Measurements from ENCODE around the gene HES3.

HES3 gene, protein sequence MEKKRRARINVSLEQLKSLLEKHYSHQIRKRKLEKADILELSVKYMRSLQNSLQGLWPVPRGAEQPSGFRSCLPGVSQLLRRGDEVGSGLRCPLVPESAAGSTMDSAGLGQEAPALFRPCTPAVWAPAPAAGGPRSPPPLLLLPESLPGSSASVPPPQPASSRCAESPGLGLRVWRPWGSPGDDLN

DNA sequence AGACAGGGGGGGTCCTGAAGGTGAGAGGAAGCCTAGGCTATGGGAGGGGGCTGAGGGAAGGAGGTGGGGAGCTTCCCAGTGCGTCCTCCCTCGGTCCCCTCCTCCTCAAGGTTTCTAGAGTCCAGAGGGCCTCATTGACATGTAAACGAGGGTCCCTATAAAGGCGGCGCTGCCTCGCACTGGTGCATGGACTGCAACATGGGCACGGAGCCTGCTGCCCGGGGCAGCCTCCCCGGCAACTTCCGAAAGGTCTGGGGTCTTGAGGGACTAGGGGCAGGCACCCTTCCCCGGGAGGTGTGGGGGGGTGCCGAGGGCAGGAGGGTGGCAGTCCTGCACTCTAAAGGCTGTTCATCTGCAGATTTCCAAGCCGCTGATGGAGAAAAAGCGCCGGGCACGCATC is at the start of gene HES3:
HES3 (plus strand) TSS at position 187 of the 400 bp plus-strand sequence; CDS start at position 374, 187 bp downstream.
- in situ Hi-C loops (cut with MboI; ENCODE audit: low sequenced_read_pairs) = loop anchor here (10.0 kb wide), 1 partner anchor 161 kb away; no protein-coding TSS in a partner anchor

DNA sequence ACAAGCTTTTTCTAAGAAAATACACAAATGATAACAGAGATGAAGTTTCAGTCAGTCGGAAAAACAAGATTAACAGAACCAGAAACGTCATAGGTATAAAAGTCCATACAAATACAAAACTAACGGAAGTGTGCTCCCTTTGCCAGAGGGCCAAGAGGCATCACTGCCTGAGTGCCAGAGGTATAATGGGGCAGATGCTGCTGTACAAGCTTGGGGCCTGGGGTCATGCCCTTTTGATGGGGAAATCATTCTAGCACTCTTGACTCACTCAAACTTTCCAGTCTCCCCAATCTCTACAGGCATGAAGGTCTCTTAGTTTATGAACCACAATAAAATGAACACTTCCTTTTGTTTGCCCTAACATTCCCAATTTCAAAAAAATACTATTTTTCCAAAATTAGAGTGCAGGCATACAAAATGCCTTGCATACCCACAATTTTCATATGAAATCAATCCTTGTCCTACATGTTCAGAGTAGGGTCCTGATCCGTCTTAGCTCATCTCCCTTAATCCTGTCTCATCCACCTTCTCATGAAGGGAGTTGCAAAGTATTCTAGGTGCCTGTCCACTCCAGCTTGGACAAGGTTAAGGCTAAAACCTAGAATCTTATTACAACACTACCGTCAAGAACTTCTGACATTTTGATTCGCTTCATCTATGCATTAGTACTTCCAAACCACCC is 46.1 kb upstream of the HES3 start:
- in situ Hi-C loops (cut with MboI; ENCODE audit: low sequenced_read_pairs) = no loop called here

DNA sequence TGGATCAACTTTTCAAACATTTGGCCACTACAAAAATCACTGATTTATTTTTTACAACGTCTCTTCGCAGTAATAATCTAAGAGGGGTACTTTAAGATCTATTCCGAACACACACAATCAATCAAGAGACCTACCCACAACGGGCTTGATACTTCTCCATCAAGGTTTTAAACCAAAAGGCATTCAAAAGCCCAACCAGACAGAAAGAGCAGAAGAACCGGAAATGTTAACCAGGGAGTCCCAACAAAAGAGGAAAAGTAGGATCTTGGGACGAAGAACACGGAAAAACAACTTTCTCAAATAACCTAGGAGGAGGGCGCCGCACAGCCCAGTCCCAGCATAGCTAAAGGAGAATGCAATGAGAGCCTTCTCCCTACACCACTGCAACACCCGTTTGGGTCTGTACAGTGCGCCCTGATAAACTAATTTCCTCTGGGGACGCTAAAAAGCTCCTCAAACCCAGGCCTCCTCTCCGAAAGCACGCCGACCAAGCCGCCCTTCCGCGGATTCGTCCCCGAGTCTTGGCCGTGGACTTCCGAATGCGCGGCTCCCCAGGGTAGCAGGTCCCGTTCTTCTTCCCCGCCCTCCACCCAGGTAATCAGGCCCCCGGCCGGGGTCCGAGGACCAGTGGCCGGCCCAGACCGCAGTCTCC is 45.2 kb upstream of the HES3 start:
- in situ Hi-C loops (cut with MboI; ENCODE audit: low sequenced_read_pairs) = no loop called here

DNA sequence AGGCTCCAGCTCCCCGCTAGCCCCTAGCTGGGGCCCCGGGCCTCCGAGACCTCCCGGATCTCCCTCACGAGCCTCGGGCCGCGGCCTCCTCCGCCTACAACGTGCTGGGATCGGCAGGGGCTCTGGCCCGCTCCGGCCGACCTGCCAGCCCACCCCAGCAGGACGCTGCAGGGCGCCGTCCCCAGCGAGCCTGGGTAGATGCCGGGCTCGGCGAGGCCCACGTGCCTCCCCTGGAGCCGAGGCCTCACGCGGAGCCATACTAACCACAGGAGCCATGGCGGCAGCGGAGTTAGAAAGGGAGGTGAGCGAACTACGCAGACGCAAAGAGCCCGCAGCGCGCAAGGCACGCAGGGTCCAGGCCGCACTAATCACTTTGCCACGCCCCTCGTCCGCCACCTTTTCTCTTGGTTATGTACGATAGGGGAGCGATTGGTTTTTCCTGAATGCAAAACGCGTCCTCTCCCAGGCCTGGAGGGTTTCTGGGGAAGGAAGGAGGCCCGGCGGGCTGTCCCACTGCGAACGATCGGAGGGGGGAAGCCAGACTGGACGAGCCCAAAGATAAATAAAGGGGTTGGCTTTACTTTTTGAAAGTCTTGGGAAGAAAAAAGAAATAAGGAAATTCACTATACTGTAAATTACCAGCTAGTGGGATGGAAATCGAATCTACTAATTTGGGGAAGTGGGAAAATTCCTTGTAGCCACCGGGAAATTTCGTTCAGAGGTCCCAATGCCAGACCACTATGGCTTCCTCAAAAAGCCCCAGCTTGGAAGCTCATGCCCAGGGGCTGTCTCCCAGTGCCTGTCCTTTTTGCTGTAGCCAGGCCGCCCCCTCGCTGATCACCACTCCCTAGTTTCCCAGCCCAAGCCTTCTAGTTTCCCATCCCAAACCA is 44.4 kb upstream of the HES3 start, which contains the start of gene RPL22:
RPL22 (minus strand) TSS at position 298 of the 890 bp plus-strand sequence; CDS start at position 276, 22 bp downstream.
- in situ Hi-C loops (cut with MboI; ENCODE audit: low sequenced_read_pairs) = no loop called here

DNA sequence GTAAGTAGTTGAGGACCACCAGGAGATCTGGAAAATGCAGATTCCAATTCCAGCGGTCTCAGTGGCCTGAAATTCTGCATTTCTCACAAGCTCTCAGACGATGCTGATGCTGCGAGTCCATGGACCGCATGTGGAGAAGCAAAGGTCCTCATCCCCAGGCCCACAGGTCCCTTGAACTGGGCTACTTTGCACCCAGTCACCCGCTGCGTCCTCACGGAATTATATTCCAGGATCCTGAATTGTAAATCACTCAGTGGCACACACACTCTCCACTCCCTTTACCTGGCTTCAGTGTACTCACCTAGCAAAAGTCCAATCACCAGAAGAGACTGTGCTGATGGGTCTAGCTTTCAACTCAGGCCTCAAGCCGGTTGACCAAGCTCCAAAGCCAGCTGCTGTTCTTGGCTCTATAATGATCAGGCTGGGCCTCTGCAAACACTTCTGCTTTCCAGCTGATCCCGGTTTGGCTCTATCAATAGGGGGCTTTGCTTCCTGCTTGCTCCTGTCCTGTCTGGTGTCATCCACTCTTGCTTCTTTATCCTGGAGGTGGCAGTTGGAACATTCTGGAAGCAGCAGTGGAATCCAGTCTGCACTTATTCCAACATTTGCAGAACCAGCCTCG is 43.7 kb upstream of the HES3 start:
- in situ Hi-C loops (cut with MboI; ENCODE audit: low sequenced_read_pairs) = no loop called here

DNA sequence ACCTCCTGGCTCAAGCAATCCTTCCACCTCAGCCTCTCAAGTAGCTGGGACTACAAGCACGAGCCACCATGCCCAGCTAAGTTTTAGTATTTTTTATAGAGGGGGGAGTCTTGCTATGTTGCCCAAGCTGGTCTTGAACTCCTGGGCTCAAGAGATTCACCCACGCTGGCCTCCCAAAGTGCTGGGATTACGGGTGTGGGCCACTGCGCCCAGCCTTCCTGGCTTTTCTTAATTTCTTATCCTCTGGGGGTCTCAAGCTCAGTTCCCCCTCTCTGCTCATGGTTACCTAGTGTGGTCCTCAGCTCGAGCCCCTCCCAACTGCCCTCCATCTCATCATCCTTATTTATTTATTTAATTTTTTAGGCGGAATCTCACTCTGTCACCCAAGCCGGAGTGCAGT is 41.7 kb upstream of the HES3 start:
- in situ Hi-C loops (cut with MboI; ENCODE audit: low sequenced_read_pairs) = no loop called here

DNA sequence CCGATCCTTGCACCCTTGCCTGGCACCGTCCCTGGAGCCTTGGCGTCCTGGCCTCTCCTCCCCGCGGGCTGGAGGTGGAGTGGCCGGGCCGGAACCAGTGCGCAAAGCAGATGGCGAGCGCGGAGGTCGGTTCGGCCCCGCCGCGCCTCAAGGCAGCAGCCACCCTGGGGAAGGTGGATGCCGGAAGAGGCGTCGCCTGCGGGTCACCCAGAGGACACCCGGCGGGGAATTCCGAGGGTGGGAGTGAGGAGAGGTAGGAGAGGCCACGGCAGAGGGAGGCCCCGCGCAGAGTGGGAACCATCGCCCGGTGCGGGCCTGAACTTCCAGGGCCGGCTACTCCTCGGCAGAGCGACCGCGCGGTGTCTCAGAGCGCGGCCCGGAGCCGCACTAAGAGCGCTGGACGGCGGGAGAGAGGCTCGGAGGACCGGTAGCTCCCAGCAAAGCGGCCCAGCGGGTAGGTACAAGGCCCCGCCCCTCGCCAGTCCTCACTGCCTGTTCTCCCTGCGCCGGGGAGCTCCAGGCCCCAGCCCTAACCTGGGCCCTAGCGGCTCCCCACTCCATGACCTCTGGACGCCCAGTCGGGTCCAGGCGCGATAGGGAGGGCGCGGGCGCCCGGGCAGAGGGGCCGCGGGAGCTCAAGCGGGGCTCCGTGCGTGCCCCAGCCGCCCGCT is 38.0 kb upstream of the HES3 start, which contains the start of gene RNF207:
RNF207 (plus strand) TSS at position 271 of the 671 bp plus-strand sequence. CDS start 417 bp downstream, outside the sequence.
- in situ Hi-C loops (cut with MboI; ENCODE audit: low sequenced_read_pairs) = no loop called here

DNA sequence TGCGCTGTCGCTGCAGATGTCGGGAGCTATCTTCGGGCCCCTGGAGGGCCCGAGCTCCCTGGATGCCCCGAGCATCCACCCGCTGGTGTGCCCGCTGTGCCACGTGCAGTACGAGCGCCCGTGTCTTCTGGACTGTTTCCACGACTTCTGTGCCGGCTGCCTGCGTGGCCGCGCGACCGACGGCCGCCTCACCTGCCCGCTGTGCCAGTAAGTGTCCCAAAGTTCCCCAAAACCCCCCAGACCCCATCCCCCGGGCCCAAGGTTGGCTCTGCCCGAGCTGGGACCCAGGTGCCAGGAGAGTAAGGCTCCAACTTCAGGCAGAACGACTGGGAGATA is 37.5 kb upstream of the HES3 start:
- in situ Hi-C loops (cut with MboI; ENCODE audit: low sequenced_read_pairs) = no loop called here

DNA sequence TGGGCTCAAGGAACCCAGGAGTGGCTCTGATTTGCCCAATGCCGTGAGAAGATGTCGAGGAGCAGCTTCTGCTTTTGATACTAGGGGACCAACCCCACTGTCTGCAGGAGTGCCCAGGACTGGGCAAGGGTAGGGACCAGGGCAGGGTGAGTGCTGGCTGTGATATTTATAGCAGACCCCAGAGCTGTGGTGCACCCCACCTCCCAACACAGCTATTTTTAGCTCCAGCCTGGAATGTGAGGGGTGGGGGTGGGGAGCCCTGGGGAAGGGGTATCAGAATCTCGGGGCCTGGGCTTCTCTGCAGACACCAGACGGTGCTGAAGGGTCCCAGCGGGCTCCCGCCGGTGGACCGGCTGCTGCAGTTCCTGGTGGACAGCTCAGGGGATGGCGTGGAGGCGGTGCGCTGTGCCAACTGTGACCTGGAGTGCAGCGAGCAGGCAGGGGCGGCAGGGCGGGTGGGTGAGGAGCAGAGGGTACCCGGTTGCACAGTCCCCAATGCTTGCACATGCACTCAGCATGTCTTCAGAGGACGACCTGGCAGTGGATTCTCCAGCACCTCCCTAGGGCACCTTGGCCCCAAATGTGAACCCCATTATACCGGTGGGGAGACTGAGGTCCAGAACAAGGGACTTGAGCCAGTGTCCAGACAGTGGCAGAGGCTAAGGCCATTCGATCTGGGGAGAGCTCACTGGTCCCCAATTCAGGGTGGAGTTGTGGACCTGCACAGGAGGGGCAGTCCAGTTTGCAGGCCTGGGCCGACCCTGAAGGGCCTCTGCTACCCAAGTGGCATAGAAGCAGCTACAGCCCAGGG is 36.7 kb upstream of the HES3 start:
- in situ Hi-C loops (cut with MboI; ENCODE audit: low sequenced_read_pairs) = no loop called here

DNA sequence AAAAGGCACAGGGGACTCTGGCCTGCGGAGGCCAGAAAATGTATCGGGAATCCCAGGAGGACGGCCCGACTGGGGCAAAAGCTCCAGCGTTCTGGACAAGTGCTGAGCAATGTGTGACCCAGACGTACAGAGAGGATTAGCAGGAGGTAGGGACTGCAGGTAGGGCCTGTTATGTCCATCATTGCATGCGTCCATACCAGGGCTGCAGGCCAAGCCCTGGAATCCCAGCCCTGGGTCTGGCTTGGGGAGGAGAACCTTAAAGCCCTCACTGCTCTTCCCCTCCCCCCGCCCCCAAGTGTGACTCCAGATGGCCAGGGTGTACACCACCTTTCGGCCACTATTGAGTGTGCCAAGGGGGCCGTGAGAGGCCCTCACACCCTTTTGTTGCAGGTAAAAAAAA is 36.1 kb upstream of the HES3 start:
- in situ Hi-C loops (cut with MboI; ENCODE audit: low sequenced_read_pairs) = no loop called here

DNA sequence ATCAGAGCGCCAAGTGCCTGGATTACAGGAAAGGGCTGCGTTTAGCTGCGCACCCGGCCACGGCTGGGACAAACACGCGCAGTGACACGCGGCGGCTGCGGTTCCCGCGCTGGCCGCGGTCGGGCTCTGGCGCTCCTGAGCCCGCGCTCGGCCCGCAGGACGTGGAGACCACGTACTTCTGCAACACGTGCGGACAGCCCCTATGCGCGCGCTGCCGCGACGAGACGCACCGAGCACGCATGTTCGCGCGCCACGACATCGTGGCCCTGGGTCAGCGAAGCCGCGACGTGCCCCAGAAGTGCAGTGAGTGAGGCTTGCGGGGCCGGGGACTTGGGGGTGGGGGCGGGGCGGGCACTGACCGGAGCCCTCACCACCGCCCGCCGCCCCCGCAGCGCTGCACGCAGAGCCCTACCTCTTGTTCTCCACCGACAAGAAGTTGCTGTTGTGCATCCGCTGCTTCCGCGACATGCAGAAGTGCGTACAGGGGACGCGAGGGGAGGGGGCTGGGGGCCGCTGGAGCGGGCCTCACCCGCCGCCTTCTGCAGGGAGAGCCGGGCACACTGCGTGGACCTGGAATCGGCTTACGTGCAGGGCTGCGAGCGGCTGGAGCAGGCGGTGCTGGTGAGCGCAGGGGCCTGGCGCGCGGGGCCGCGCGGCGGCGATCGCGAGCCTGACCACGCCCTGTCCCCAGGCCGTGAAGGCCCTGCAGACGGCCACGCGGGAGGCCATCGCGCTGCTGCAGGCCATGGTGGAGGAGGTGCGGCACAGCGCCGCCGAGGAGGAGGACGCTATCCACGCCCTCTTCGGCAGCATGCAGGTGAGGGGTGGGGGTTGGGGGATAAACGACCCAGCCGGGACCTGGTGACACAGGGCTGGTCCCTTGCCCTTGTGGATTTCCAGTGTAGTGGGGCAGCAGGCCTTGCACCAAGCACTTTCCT is 35.0 kb upstream of the HES3 start:
- in situ Hi-C loops (cut with MboI; ENCODE audit: low sequenced_read_pairs) = no loop called here

DNA sequence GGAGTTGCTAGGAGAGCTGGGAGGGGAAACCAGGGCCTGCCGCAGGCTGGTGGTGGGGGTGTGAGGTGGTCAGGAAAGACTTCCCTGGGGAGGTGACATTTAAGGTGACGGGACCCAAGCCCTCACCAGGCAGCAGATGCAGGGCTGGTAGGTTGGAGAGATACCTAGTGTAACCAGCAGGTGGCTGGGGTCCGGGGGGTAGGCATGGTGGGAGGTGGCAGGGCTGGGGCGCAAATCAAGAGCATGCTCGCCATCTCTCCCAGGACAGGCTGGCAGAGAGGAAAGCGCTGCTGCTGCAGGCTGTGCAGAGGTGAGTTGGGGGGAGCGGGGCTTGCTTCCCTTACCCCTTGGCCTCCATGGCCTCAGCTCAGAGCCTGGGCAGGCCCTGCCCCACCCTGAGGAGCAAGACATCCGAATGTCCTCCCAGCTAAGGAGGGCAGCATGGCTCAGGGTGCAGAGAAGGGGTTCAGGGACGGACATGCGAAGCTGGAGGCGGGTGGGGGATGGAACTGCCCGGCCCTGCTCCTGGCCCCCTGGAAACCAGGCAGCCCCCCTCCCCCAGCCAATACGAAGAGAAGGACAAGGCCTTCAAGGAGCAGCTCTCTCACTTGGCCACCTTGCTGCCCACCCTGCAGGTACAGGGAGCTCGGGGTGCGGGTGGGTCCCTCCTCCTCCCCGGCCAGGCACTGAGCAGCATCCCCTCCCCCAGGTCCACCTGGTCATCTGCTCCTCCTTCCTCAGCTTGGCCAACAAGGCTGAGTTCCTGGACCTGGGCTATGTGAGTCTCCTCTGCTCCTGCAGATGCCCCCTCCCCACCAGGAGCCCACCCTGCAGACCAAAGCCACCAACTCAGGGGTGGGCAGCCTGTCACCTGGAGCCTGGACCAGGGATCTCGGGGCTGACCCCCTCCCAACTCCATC is 34.1 kb upstream of the HES3 start:
- in situ Hi-C loops (cut with MboI; ENCODE audit: low sequenced_read_pairs) = no loop called here

DNA sequence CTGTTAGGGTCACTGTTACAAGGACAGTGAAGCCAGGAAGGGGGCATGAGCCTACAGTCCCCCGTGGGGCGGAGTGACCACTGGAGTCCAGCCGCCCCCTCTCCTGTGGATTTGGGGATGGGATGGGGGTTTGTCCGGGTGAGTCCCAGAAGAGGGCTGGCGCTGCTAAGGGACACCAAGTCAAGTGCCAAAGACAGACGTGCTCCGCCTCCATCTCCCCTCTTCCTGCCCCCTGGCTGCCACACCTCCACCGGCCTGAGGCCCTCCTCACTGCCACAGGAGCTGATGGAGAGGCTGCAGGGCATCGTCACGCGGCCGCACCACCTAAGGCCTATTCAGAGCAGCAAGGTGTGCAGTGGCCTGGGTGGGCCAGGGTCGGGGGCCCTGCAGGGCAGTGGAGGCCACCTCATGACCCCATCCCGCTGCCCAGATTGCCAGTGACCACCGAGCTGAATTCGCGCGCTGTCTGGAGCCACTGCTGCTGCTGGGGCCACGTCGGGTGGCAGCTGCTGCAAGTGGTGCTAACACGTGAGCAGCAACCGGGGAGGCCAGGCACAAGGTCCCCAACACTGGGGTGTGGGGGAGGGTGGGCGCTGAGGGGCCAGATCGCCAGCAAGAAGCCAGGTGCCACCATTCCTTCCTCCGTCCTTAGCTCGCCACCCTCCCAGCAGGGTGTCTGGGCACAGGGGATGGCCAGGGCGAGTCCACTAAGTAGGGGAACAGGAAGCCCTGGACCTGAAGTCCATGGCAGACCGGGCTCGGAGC is 33.2 kb upstream of the HES3 start:
- in situ Hi-C loops (cut with MboI; ENCODE audit: low sequenced_read_pairs) = no loop called here

DNA sequence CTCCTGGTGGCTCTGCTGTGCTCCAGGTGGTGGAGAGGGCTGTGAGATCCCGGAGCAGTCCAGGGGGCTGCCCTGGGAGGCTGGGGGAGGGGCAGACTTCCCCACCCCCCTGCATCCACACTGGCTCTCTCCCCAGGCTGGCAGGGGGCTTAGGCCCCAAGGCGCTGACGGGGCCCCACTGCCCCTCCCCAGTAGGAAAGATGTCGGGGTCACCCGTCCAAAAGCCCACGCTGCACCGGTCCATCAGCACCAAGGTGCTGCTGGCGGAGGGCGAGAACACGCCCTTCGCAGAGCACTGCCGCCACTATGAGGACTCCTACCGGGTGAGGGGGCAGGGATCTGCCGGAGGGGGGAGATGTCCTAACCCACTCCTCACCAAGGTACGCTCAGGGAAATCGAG is 32.2 kb upstream of the HES3 start:
- in situ Hi-C loops (cut with MboI; ENCODE audit: low sequenced_read_pairs) = no loop called here

DNA sequence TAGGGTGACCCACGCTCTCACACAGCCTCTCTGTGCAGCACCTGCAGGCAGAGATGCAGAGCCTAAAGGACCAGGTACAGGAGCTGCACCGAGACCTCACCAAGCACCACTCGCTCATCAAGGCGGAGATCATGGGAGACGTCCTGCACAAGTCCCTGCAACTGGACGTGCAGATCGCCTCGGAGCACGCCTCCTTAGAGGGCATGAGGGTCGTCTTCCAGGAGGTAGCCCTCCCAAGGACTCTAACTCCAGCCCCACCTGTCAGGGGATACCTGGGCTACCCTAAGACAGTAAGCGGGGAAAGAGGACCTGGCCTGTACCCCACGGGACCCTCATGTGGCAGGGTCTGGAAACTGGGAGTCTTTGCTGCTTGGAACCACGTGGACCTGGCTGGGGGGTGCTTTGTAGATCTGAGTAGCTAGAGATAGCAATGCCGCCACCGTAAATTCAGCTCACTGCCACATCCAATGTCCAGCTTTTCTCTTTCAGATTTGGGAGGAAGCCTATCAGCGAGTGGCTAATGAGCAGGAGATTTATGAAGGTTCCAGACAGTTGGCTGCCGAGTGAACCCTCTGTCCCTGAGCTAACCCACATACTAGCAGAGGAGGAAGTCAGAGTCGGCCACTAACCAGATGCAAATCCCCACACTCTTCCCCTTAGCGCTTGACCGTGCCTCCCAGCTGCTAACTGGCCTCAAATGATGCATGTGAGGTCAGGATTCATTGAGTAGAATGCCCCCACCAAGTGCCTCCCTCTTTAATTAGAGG is 31.6 kb upstream of the HES3 start:
- in situ Hi-C loops (cut with MboI; ENCODE audit: low sequenced_read_pairs) = no loop called here

Measured in HL-60/S4 (cell line).